GM18951 (cell line): ENCODE data around the gene DGLUCY.
"Not testable (repeated sequence)": the region's sequence is repeated elsewhere in the genome, so short reads cannot be mapped to it uniquely, and the experiment has no call there.

Source experiments
- POLR2A ChIP-seq: IDR thresholded peaks from 4 replicates; pipeline ENCODE4 v1.6.1; 2011; ENCODE audit warnings: mild to moderate bottlenecking; ENCODE audit not compliant: insufficient read length, insufficient read depth; ENCODE audit errors: extremely low read depth
- in situ Hi-C: fragments of 300-500 bp; cut with MboI; formaldehyde crosslinking; loops from one replicate; pipeline ENCODE4 v1.12.0; 2022; ENCODE audit warnings: low sequenced_read_pairs, mixed read lengths, inconsistent platforms; ENCODE audit not compliant: unreplicated experiment

DGLUCY gene

DNA sequence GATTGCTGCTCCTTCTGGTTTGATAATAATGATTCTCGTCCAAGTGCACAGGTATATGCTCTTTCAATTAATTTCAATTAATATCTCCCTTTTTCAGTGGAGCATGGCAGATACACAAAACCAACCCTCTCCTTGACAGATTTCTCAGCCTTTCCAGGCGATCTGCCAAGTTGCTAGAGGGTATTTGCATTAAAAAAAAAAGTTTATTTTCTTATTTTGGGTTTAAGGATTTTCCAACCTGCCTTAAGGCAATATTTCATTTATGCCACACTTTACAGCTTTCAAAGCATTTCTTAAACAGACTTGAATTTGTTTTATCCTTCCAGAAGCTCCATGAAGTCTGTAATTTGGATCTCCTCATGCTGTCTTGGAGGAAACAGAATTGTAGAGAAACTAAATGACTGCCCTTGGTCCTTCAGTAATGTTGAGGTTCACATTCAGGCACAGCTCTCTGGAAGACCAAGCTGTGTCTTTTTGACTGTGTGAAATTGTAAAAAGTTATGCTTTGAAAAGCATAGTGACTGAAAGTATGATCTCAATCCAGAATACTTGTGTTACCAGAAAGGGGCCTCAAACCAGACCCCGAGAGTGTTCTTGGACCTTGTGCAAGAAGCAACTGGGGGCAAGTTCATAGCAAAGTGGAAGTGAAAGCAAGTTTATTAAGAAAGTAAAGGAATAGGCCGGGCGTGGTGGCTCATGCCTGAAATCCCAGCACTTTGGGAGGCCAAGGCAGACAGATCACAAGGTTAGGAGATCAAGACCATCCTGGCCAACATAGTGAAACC, 2.3 kb downstream of the DGLUCY start:
- in situ Hi-C loops: no loop called here
- TF ChIP-seq POLR2A: no peak

DNA sequence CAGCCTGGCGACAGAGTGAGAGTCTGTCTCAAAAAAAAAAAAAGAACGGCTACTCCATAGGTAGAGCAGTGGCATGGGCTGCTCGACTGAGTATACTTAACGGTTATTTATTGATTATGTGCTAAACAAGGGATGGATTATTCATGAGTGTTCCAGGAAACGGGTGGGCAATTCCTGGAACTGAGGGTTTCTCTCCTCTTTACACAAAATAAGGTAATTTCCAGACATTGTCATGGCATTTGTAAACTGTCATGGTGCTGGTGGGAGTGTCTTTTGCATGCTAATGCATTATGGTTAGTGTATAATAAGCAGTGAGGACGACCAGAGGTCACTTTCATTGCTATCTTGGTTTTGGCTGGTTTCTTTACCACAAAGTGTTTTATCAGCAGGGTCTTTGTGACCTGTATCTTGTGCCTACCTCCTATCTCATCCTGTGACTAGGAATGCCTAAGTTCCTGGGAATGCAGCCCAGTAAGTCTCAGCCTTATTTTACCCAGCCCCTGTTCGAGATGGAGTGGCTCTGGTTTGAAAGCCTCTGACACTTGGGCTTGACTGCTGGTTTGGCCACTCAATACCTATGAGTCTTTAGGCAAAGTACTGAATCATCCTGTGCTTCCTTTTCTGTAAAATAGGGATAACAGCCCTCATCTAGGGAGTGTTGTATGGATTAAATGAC, 3.2 kb downstream of the DGLUCY start:
- TF ChIP-seq POLR2A: no peak
- in situ Hi-C loops: no loop called here

DNA sequence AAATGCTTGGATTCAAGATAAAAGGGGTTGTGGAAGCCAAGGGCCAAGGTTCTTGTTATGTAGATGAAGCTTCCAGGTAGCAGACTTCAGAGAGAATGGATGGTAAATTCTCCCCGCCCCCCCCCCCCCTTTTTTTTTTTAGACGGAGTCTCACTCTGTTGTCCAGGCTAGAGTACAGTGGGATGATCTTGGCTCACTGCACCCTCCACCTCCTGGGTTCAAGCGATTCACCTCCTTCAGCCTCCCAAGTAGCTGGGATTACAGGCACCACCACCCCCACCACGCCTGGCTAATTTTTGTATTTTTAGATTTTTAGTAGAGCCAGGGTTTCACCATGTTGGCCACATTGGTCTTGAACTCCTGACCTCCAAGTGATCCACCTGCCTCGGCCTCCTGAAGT, 4.1 kb downstream of the DGLUCY start:
- in situ Hi-C loops: no loop called here
- no peak for TF ChIP-seq POLR2A

DNA sequence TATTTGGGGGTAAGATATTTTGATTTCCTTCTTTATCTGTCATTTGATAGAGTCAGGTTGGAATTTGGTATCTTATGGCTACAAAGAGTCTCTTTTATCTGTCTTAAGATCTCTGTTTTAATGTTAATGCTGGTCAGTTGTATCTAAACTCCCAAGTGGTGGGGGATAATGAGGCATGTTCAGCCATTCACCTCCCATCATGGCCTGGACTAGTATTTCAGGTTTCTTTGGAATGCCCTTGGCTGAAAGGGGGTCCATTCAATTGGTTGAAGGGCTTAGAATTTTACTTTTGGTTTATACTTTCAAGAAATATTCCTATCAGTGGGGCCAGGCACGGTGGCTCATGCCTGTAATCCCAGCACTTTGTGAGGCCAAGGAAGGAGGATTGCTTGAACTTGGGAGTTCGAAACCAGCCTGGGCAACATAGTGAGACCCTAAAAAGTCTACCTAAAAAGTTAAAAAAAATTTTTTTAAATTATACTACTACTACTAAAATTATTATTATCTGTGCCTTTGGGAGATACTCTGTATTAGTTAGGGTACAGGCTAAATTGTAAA, 4.7 kb downstream of the DGLUCY start:
- in situ Hi-C loops: no loop called here
- TF ChIP-seq POLR2A: no peak

DNA sequence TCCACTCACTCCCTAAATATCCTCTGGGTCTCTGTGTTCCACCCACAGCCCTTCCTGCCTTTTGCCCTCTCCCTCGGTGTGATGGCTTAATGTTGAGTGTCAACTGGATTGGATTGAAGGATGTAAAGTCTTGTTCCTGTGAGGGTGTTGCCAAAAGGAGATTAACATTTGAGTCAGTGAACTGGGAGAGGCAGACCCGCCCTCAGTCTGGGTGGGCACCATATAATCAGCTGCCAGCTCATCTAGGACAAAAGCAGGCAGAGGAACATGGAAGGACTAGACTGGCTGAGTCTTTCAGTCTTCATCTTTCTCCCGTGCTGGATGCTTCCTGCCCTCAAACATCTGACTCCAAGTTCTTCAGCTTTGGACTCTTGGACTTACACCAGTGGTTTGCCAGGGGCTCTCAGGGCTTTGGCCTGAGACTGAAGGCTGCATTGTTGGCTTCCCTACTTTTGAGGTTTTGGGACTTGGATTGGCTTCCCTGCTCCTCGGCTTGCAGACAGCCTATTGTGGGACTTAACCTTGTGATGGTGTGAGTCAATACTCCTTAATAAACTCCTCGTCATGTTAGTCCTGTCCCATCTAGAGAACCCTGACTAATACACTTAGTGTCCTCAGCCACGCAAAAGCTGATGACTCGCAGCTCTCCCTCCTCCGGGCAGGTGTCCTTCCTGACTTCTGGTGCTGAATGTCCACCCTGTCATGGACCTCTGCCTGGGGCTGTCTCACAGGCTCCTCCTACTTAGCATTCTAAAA, 5.9 kb downstream of the DGLUCY start:
- no peak for TF ChIP-seq POLR2A
- in situ Hi-C loops: no loop called here

DNA sequence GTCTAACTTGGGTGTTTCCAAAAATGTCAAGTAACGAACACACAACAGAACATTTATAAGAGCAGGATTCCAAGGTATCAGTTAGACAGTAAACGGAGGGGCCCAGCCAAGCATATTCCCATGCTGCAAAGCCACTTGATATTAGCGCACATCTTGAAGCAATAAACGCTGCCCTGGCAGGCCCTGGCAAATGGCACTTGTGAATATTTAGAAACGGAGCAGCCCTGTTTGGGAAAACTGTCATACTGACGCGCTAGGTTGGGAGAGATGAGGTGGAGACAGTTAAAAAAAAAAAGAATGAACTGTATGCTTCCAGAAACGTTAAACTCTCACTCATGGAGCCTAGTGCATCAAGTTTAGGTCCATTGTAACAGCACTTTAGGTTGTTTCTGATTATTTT, 9.3 kb downstream of the DGLUCY start:
- TF ChIP-seq POLR2A: no peak
- in situ Hi-C loops: no loop called here

DNA sequence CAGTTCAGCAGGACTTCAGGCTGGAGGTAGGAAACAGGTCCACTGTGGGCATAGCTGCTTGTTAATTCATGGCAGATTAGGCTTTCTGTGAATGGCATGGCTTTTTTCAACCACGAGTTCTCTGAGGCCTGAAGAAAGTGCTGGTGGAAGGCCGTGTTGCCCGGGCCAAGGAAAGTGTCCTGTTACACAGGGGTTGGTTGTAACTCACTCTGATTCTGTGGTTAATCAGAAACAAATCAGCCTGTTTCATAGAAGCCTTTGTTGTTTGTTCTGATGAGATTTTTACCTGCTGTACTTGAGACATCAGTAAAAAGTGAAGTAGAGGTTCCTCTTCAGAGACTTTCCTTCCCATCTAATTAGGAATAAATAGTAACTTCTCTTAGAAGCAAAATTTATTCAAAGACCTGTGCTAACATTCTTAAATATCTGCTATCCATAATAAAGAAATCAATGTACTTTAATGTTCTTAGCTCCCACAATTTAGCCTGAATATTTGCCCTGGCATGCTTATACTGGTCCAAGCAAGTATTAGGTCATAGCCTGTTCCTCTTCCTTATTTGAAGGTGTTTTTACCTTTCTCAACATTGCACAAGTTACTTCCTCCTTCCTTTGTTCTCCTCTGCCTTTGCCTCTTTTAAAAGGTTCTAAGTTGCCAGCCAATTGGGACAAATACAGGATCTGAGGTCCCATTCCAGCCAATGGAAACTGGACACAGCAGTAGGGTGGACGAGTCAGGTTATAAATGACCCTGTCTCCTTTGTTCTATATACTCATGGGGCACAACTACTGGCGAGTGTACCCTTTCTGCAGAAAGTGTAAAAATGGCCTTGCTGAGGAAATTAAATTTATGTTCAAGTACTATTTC, 10.8 kb downstream of the DGLUCY start:
- in situ Hi-C loops: not testable (repeated sequence)

DNA sequence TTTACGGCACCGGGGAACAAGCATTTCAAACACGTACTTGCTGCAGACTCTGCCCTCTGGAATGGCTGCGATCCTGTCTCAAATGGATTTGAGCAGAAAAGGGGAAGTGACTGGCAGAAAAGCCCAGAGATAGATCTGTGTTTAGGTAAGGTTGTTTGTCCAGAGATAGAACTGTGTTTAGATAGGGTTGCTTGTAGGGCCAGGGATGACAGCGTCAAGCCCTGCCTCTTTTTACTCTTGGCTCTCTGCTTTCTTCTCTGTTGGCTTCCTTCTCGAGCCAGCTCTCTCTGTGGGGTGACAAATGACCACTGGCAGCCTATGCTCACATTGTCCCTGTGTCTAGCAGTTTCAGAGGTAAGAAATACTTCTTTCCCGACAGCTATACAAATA, 11.4 kb downstream of the DGLUCY start:
- TF ChIP-seq POLR2A: no peak
- in situ Hi-C loops: no loop called here

DNA sequence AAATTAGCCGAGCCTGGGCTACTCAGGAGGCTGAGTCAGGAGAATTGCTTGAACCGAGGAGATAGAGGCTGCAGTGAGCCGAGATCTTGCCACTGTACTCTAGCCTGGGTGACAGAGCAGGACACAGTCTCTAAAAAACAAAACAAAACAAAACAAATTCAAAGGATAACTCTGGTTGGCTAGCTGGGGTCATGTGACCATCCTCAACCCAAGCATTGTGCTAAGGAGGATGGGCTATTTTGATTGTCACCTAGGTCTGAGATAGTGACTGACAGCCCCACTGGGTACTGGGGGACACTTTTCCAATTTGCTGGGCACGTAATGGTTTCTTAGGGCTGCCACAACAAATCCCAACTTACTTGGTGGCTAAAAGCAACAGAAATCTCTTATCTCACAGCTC, 11.9 kb downstream of the DGLUCY start:
- in situ Hi-C loops: no loop called here
- TF ChIP-seq POLR2A: no peak

DNA sequence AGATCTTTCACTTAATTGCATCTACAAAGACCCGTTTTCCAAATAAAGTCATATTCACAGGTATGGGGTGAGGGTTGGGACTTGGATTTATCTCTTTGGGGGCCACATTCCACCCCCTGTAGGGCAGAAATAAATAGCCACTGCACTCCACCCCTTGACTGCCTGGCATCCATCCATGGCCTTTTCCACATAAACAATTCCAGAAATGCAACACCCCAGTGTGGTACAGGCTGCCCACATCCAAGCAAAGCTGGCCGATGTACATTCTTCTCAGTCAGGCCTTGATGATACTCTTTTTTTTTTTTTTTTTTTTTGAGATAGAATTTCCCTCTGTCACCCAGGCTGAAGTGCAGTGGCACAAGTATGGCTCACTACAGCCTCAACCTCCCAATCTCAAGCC, 12.9 kb downstream of the DGLUCY start:
- in situ Hi-C loops: no loop called here
- no peak for TF ChIP-seq POLR2A

DNA sequence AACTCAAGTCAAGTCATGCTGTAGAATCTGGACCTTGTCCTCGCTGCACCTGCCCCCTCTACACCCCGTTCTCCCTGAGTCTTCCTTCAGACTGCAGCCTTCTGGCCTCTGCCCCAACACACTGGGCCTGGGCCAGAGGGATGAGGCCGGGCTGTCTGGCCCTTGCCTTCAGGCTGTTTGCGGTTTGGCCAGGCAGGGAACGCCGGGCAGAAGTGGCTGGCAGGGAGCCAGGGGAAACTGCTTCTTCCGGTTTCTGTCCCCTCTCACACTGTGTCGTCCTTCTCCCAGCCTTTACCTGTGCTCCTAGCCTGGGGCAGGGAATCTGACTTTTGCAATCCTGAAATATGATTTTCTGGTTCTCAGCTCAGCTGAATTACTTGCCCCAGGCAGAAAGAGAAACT, 13.5 kb downstream of the DGLUCY start:
- no peak for TF ChIP-seq POLR2A
- in situ Hi-C loops: no loop called here

DNA sequence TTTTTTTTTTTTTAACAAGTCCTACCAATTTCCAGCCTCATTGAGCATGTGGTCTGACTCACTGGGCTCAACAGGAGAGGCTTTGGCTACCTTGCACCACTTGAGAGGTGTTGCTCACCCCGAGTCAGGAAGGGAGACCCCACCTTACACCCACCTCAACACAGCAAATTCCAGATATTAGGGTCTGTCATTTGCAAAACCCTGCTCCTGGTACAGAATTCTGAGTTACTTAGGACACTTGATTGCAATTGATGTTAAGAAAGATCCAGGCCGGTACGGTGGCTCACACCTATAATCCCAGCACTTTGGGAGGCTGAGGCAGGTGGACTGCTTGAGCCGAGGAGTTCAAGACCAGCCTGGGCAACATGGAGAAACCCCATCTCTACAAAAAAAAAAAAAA, 14.1 kb downstream of the DGLUCY start:
- in situ Hi-C loops: no loop called here
- TF ChIP-seq POLR2A: no peak

DNA sequence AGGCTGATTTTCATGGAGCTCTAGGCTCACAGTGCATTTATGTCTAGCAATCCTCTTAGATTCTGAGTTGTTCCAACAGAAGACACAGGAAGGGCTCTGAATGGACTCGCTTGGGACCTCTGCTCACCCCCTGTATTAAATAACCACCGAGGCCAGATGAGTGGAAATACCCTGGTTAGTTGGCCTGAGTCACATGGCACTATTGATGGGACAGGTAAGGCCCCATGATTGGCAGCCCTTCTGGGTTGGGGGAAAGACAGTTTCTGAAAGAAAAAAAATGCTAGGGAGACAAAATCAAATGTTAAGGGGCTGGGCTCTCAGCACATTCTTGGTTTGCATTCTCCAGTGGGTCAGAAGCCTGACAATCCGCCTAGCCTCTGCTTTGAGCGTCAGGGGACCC, 14.8 kb downstream of the DGLUCY start:
- TF ChIP-seq POLR2A: no peak
- in situ Hi-C loops: no loop called here
